GM19023 (cell line): ENCODE data around the gene SLC6A17.

Experiments
- ATAC-seq: cut with Tn5 transposase; IDR thresholded peaks from one replicate; pipeline ENCODE4 v1.9.1; 2021; ENCODE audit warnings: mild to moderate bottlenecking, moderate library complexity; ENCODE audit not compliant: unreplicated experiment

SLC6A17 gene

DNA sequence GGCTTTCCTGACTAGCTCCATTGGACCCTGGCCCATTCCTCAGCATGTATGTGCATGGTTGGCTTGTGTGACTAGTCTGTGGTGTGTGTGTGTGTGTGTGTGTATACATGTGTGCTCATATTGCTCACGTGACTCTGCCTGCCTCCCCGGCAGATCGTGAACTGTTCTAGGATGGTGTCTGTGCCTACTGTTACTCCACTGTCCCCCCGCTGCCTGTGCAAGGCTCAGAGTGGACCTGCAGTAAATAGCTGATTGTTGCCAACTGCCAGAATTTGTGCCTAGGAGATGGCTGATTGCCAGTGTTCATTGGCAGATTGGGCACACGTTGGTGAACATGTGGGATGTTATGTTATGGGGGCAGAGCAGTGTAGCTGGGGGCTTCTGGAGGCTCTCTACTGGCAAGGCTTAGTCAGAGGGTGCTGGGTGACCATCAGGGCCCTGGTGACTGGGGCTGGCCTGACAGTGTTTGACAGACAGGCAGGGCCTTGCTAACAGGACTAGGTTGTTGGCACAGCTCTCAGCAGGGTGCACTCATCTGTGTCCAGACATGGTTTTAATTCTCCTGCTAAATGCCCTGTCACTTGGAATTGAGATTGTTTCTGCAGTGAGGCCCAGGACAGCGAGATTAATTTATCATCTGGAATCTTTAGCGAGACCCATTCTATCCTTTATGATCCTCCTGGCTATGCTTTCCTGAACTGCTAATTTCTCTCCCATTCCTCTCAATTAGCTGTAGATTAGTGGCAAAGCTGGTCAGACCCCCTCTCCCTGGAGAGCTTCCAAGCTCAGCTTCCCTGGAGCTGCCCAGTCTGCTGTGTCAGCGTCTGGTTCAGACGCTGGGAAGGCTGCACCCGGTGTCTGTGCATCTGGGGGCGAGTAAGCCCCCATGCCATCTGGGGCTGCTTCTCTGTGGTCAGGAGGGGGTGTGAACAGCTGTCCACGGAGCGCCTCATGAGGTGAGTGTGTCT is 20.8 kb downstream of the SLC6A17 start:
- ATAC-seq, result no peak

DNA sequence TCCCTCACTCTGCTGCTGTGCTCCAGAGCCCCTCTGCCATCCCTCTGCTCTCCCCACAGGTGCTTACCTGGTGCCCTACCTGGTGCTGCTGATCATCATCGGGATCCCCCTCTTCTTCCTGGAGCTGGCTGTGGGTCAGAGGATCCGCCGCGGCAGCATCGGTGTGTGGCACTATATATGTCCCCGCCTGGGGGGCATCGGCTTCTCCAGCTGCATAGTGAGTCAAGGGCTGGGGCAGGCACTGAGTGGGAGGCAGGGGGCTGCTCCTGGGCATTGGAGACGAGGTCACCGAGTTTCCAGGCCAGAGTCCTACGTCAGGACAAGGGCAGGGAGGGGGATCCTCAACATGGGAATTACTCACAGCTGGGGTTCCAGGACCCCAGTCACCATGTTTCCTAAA is 21.7 kb downstream of the SLC6A17 start:
- no peak for ATAC-seq

DNA sequence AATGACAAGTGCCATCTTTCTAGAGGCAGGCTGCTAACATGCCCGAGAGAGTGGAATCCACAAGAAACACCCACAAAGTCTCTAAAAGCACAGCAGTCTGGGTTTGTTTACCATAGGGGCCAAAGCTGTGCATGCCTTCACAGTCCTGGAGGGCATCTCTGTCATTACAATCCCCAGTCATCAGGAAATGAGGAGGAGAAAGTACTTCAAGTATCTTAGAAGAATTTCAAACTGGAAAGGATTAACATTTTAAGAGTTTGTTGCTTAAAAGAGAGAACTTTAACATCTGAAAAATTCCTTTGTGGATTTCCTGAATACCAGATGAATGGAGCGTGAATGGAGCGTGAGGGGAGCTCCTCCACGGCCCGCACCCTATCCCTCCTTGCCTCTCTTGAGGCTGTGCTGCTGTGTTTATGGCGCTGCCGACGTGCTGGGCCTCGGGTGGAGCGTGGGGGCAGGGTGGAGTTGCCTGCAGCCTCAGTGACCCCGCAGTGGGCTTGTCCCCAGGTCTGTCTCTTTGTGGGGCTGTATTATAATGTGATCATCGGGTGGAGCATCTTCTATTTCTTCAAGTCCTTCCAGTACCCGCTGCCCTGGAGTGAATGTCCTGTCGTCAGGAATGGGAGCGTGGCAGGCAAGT is 23.3 kb downstream of the SLC6A17 start:
- ATAC-seq, result no peak

DNA sequence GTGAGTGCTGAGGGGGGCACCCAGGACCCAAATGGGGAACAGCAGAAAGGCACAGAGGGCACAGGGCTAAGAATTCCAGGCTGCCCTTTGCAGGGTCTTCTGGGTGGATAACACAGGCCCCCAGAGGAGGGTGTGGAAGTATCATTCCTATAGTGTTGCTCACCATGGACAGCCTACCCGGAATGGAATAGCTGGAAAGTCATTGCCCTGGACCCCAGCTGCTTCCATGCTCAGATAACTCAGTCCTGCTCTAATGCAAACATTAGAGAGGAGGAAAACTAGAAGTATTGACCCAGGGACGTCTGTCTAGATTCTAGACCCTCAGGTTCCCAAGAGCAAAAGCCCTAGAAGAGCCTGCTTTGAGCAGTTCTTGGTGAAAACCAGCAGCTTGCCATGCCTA is 24.7 kb downstream of the SLC6A17 start:
- ATAC-seq, result no peak

DNA sequence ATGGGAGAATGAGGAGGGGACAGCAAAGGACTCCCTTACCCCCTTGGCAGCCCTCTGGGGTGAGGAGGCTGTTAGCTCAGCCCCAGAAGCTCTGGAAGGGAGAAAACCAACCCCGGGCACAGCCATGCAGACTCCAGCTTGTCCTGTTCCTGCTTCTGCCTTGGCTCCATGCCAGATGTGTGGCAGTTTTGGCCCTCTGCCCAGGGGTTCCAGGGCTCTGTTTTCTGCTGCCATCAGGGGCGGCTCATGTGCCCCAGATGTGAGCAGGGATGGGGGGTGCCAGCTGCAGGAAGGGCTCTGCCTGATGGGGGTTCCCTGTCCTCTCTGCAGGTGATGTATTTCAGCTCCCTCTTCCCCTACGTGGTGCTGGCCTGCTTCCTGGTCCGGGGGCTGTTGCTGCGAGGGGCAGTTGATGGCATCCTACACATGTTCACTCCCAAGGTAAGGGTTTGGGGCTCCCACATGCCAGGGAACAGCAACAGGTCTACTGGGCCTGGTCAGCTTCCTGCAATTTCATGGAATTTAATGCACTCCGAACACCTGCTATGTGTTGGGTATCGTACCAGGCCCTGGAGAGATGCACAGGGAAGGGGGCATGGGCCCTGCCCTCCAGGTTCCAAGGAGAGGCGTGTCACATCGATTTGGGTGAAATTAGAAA is 26.1 kb downstream of the SLC6A17 start:
- no peak for ATAC-seq

GRCh38 chr1:110177775-110178174 is 27.5 kb downstream of the SLC6A17 start:
- ATAC-seq, result no peak

- ATAC-seq, result no peak
Observed at GRCh38 chr1:110183642-110184167, 33.4 kb downstream of the SLC6A17 start.

GRCh38 chr1:110184446-110184845 is 34.2 kb downstream of the SLC6A17 start:
- no peak for ATAC-seq

DNA sequence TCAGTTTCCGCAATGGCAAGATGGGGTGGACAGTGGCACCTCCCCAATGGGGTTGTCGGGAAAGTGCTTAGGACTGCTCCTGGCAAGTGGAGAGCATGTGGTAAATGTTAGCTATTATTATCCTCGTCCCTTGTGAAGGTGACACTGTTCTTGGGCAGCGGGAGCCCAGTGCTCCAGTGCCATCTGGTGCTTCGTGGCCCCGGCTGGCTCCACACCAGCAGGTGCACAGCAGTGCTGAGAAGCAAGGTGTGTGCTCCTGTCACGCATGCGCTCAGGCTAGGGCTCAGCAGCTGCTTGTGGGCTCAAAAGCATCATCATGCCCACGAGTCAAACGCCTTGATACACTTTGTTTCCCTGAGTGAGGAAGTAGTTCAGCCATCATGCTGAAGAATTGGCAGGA is 34.9 kb downstream of the SLC6A17 start:
- ATAC-seq, result no peak

GRCh38 chr1:110186558-110186957 is 36.3 kb downstream of the SLC6A17 start:
- no peak for ATAC-seq

DNA sequence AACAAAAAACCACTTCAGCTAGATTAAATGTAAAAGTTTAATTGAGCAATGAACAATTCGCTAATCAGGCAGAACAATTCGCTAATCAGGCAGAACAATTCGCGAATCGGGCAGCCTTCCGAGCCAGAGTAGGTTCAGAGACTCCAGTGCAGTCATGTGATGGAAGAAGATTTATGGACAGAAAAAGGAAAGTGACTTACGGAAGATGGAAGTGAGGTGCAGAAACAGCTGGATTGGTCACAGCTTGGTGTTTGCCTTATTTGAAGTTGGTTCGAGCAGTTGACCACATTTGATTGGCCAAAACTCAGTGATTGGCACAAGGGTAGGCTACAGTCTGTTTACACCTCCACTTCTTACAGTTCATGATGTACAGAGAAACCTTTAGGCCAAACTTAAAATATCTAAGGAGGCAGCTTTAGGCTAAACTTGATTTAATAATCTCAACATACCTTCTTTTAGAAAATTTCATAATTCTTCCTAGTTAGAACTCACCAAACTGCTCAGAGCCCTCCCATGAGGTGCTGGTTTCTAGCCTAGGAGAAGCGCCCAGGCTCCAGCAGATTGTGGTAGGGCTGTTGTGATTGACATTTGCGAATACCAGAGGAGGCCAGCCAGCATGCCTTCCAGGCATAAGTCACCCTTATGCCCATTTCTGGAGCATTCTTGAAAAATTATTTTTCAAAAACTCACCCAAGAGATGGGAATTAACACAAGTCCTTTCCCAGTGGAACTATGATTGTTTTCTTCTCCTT is 37.0 kb downstream of the SLC6A17 start:
- ATAC-seq, result no peak

DNA sequence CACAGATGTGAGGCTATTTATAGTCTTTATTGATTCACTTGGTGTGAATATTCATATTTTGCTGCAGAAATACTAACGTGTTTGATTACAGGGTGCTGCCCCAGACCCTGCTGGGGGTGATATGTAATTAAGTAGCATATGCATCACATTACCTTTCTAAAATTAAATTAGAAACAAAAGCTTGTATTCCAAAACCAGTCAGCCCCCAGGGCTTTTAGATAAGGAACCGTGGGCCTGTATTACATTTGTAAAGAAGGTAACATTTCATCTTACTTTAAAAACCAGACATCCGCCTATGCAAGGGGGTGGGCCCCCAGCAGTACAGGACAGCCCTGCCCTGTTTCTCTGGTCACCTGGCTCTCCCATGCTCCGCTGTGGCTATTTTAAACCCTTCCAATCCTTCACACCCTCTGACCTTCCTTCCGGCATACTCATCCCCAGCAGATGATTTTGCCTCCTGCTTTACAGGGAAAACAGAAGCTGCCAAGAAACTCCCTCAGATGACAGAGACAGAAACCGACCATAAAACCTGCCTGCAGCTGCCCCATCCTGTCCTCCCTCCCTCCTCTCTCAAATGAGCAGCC is 37.8 kb downstream of the SLC6A17 start:
- no peak for ATAC-seq

DNA sequence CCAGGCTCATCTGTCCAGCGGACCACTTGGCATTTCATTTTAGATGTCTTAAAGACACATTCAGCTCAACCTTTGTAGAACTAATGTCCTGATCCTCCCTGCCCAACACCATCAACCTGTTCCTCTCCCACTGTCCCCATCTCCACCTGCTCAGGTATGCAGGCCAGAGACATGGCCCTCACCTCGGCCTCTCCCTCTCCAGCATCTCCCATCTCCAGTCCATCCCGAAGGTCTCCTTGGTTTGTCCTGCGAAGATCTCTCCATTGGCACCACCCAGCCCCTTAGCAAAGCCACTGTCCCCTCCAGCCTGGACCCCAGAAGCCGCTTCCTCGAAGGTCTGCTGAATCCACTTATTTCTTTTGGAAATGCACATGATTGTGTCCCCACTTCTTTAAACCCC is 38.9 kb downstream of the SLC6A17 start:
- no peak for ATAC-seq

DNA sequence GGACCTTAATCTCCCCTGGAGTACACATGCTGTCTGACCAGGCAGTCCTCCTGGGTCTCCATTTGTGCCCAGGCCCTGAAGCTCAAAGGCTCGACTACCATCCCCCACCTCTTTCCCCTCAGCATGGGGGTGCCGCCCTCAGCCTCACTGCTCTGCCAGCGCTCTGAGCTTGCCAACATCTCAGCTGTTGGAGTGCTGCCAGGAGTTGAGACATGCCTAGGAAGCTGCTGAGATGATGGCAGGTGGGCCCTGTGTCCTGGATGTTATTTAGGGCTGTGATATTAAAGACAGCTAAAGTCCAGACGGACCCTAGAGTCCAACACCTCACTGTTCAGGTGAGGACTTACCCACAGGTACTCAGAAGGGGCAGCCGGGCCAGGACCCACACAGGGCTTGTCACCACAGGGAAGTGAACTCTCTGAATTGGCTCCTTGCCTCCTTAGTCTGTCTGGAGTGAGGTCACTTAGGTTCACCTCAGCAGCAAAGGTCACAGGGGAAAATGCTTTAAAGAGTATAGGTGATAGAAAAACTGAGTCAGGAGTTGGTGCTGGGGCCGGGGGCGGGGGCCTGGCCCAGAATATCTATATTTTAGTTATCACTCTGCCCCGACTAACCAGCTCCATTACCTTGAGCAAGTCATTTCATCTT is 40.1 kb downstream of the SLC6A17 start:
- ATAC-seq, result no peak

- no peak for ATAC-seq
Observed at GRCh38 chr1:110192541-110192940, 42.2 kb downstream of the SLC6A17 start.

DNA sequence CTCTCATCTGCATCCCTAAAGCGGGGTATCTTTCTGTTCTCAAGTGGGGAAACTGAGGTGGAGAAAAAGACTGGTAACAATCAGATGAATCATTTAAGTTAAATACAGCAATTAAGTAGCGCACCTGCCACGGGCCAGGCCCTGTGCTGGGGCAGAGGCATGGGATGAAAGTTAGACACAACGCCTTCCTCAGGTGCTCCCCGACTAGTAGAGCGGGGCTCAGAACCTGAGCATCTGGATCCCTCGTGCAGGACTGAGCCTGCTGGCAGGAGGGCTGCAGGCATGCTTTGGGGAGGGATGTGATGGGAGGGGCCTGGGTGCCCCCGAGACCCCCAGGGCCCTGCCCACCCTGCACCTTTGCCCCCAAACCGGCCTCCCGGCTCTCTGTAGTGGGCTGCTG is 44.9 kb downstream of the SLC6A17 start:
- ATAC-seq, result no peak

GRCh38 chr1:110196917-110197765 is 46.8 kb downstream of the SLC6A17 start:
- peak; percentile 68 for ATAC-seq

GRCh38 chr1:110197905-110198629 is 47.8 kb downstream of the SLC6A17 start:
- ATAC-seq, result no peak
